Measurements from ENCODE around the gene ARPC1A.
"Not testable (repeated sequence)": the region's sequence is repeated elsewhere in the genome, so short reads cannot be mapped to it uniquely, and the experiment has no call there.

Gene ARPC1A

DNA sequence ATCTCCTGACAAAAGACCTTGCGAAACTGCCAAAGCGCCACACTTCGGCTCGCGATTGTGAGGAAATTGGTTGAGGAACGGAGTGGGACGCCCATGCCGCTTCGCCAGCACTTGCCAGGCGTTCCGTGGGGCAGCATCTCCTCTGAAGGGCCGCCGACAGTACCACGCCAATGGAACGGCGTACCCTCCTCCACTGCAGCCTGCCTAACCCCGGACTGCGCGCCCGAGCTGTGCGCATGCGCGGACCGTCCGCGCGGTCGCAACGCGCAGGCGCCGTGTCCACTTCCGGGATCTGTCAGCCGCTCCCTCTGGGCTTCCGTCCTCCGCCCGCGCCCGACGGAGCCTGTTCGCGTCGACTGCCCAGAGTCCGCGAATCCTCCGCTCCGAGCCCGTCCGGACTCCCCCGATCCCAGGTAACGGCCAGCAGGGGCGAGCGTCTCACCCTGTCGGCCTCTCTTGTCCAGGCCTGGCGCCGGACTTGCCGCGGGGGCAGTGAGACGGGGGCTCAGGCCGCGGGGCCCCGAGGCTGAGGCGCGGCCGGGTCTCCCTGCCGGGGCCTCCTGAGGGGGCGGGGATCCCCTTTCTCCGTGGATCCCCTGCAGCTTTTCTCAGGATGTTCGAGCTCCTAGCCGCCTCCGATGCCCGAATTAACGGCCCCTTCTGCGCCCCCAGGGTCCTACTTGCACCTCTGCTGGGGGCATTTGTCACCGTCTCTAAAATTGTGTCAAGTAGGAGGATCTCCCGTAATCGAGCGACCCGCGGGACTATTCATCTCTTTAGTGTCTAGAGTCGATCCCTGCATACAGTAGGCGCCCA lies at the start of gene ARPC1A:
Gene ARPC1A, plus strand, starts transcription at position 307 of the 816 bp plus-strand sequence. CDS start 7,456 bp downstream, outside the sequence.
- peak; percentile 84 for DNase-seq

- no peak for DNase-seq
Measured at GRCh38 chr7:99278180-99278579, 47.5 kb upstream of the ARPC1A start.

- not testable (repeated sequence) for DNase-seq
Measured at GRCh38 chr7:99284165-99284564, 41.5 kb upstream of the ARPC1A start.

DNA sequence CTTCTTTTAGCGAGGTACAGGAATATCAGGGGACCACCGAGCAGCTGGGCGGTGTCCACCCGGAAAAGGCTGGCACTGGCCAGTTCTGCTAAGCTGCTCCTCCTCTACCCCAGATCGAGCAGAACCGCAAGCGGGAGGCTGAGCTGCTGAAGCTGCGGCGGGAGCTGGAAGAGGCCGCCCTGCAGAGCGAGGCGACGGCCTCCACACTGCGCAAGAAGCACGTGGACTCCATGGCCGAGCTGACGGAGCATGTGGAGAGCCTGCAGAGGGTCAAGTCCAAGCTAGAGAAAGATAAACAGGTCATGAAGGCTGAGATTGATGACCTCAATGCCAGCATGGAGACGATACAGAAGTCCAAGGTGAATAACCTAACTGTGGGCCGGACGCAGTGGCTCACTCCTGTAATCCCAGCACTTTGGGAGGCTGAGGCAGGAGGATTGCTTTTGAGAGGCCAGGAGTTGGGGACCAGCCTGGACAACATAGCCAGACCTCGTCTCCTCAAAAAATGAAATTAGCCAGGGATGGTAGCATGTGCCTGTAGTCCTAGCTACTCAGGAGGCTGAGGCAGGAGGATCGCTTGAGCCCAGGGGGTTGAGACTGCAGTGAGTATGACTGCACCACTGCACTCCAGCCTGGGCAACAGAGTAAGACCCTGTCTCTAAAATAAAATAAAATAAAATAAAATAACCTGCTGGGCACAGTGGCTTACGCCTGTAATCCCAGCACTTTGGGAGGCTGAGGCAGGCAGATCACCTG lies 37.7 kb upstream of the ARPC1A start:
- no peak for DNase-seq

DNA sequence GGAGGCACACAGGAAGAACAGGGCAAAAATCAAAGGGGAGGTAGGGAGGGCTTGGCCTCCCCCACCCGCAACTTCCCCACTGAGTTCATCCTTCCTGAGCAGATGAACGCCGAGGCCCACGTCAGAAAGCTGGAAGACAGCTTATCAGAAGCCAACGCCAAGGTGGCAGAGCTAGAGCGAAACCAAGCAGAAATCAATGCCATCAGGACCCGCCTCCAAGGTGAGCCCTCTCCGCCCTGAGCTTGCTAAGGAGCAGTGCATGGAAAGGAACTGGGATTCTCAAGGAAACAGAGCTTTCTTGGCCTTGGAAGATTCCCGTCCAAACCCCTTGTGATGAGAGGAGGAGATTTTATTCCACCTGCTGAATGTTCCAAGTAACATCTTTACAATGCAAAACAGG lies 36.5 kb upstream of the ARPC1A start:
- no peak for DNase-seq

- DNase-seq: not testable (repeated sequence)
Measured at GRCh38 chr7:99290148-99290547, 35.5 kb upstream of the ARPC1A start.

DNA sequence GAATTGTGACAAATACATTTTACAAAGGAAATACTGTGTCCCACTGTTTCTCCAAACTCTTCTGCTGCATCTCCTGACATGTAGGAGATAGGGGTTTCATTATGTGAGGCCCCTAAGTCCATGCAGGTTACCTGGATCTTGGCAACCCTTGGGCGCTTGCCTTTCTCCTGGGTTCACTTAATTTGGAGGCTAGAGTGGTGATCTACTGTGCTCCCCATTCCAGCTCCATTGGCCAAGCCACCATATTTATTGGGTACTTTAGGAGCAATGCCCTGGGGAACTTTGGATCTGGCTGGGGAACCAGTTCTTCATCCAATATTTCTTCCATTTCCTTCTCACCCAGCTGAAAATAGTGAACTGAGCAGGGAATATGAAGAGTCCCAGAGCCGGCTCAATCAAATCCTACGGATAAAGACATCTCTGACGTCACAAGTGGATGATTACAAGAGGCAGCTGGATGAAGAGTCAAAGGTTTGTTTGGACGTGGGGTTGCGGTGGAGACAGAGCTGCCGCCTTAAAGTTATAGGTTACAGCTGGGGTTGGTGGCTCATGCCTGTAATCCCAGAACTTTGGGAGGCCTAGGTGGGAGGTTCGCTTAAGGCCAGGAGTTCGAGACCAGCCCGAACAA lies 34.6 kb upstream of the ARPC1A start:
- peak; percentile 17 for DNase-seq

- DNase-seq: no peak
Measured at GRCh38 chr7:99292127-99292526, 33.6 kb upstream of the ARPC1A start.

- no peak for DNase-seq
Measured at GRCh38 chr7:99293167-99293566, 32.5 kb upstream of the ARPC1A start.

- no peak for DNase-seq
Measured at GRCh38 chr7:99293650-99294049, 32.0 kb upstream of the ARPC1A start.

GRCh38 chr7:99296471-99296870 lies 29.2 kb upstream of the ARPC1A start:
- DNase-seq: no peak

DNA sequence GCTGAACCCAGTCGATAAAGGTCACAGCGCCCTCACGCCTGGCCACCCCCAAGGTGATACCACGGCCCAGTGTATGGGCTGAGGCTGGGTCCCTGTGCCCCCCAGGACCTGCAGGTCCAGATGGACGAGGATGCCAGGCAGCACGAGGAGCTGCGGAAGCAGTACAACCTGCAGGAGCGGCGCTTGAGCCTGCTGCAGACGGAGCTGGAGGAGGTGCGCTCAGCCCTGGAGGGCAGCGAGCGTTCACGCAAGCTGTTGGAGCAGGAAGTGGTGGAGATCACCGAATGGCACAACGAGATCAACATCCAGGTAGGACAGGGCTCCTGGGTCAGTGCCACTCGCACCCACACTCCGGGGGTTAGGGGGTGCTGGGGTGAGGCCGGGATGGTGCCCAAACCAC lies 24.2 kb upstream of the ARPC1A start:
- no peak for DNase-seq

GRCh38 chr7:99305473-99306260 lies 20.0 kb upstream of the ARPC1A start:
- no peak for DNase-seq

DNA sequence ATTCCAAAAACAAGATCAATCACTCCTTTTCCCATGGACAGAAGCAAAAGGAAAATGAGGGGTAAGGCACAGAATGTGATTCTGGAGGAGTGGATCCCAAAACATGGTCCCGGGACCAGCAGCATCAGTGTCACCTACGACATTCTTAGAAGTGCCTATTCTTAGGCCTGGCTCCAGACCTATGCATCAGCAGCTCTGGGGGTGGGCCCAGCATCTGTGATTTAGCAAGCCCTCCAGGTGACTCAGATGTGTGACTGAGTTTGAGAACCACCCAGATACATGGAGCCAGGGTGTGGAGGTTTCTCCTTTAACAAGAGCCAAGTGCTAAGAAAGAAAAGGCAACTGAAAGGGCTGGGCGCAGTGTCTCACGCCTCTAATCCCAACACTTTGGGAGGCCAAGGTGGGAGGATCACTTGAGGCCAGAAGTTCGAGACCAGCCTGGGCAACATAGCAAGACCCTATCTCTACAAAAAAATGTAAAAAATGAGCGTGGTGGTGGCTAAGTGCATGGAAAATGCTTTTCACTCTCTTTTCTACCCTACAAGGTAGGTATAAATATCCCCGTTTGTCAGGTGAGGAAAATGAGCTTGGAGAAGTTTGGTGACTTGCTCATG lies 17.1 kb upstream of the ARPC1A start:
- DNase-seq: no peak

DNA sequence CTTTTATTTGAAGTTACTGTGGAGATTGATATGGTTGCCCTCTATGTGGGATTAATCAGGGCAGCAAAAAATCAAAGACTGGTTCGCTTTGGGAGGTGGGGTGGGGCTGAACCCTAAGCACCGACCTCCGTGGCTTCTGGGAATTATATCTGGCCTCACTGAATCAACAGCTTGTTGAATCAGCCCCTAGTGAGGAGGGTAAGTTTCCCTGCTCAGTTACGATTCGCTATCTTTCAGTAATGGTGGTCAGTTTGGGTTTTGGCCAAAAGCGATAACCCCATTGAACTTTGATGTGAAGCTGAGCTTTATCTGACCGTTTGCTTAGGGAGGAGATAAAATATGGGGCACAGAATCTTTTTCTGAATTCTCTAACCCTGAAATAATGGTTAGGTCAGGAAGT lies 16.6 kb upstream of the ARPC1A start:
- no peak for DNase-seq

DNA sequence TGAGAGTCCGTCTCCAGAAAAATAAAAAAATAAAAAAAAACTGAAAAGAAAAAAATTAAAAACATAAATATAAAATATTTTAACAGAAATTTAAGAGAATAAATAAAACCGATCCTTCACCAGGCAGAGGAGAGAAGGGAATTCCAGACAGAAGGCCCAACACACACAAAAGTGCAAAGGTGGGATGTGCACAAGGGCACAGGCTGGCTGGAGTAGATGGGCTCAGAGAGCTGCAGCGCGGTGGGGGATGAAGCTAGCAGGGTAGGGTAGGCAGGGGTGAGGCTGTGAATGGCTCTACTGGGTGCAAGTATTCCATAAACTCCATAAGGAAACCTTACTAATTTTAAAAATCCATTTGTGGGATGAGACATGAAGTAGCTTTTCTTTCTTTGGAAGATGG lies 15.7 kb upstream of the ARPC1A start:
- no peak for DNase-seq

DNA sequence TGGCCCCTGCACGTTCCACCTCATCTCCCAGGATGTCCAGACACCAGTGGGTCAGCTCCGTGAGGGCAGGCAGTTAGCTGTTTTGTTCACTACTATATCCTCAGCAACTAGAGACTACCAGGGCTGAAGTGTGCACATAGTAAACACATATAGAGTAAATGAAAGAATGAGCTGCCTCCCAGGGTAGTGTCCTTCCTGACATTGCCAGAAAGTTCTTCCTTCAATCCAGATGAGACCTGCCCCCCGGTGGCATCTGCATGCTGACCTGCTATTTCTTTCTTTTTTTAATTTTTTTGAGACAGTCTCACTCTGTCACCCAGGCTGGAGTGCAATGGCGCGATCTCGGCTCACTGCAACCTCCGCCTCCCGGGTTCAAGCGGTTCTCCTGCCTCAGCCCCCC lies 14.0 kb upstream of the ARPC1A start:
- DNase-seq: no peak

- DNase-seq: peak; percentile 41
Measured at GRCh38 chr7:99312316-99313203, 13.1 kb upstream of the ARPC1A start.

DNA sequence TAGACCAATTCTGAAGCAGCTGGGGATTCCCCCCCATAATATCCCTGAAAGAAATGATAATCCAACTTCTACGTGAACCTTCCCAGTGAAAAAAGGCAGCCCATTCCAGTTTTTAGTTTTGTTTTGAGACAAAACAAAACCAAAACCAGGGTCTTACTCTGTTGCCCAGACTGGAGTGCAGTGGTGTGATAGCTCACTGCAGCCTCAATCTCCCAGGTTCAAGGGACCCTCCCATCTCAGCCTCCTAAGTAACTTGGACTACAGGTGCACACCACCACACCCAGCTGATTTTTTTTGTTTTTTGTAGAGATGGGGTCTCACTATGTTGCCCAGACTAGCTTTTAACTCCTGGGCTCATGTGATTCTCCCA lies 12.5 kb upstream of the ARPC1A start:
- no peak for DNase-seq

DNA sequence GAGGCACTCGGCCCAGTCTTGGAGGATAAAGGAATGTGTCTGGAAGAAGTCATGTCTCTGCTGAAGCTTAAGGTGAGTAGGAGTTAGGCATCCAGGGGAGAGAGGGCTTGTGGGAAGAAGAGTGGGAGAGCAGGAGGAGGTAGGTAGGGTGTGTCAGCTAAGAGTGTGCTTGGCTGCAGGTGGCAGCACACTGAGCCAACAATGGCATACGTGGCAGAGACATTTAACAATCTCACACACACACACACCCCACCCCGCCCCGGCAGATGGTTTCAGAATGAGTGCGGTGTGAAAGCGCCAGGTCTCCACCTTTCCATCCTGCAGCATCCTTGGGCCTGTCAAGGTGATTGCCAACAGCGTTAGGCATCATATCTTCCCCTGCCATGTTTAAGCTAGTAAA lies 11.2 kb upstream of the ARPC1A start:
- DNase-seq: no peak

DNA sequence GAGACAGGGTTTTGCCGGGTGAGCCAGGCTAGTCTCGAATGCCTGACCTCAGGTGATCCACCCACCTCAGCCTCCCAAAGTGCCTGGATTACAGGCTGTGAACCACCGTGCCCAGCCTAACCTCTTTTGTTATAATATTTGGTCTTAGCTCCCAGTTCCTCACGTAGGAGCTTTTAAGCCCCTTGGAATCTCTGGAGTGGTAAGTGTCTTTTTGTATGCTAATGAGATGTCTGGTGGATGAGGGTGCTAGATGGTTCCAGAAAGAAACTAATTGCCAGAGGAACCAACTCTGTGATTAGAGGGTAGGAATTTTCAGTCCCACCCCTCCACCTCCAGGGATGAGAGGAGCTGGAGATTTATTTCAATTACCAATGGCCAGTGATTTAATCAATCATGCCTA lies 5.3 kb upstream of the ARPC1A start:
- DNase-seq: no peak

- not testable (repeated sequence) for DNase-seq
Measured at GRCh38 chr7:99322659-99323058, 3.0 kb upstream of the ARPC1A start.
